H1 (cell line): ENCODE data around the gene PNRC1. TPM values are rescaled to one million over a fixed set of nuclear protein-coding genes. Genes with fewer than 3 reads are reported as not detected.

Experiments used
- CTCF ChIA-PET: fragments of 300-600 bp; sonication (Branson Sonifier 250); formaldehyde crosslinking; loops from one replicate; lab custom pipeline; 2021; ENCODE audit not compliant: partially characterized antibody; lab: Charles Lee
- POLR2A ChIA-PET: fragments of 300-600 bp; sonication (Branson Sonifier 250); formaldehyde crosslinking; loops from one replicate; lab custom pipeline; 2021; ENCODE audit warnings: inconsistent platforms; ENCODE audit not compliant: partially characterized antibody; lab: Charles Lee
- DNase-seq, 2 experiments: peaks; one replicate each; pipeline versions ENCODE4 v3.0.0 to v3.0.0-alpha.2; 2010 to 2022; ENCODE audit warnings: low spot score in 2 of 2, low read depth in 1 of 2, mixed read lengths in 1 of 2
- FAIRE-seq: peaks from 2 replicates; lab custom pipeline; 2011; peaks lifted over from hg19 to GRCh38; lab: Jason Lieb, UNC
- H2AFZ ChIP-seq: 2 replicates; pipeline ENCODE4 v1.8.1; 2012; ENCODE audit warnings: low read length, inconsistent platforms
- H2AK5ac ChIP-seq: 2 replicates; pipeline ENCODE4 v1.6.1; 2013; ENCODE audit warnings: low read depth, low read length
- H2BK120ac ChIP-seq: replicated peaks from 2 replicates; pipeline ENCODE3; 2013; ENCODE audit warnings: low read depth, low read length, inconsistent platforms
- H2BK12ac ChIP-seq: 2 replicates; pipeline ENCODE4 v1.6.1; 2013; ENCODE audit warnings: low read depth, low read length
- H2BK15ac ChIP-seq: 2 replicates; pipeline ENCODE4 v1.6.1; 2013; ENCODE audit warnings: low read length
- H2BK20ac ChIP-seq: 2 replicates; pipeline ENCODE4 v1.6.1; 2013; ENCODE audit warnings: low read length
- H2BK5ac ChIP-seq: 2 replicates; pipeline ENCODE4 v1.6.1; 2013; ENCODE audit warnings: low read depth, low read length
- H3K14ac ChIP-seq: 2 replicates; pipeline ENCODE4 v1.6.1; 2013; ENCODE audit warnings: inconsistent platforms; ENCODE audit not compliant: insufficient read length
- H3K18ac ChIP-seq: 2 replicates; pipeline ENCODE4 v1.6.1; 2013; ENCODE audit warnings: low read length; ENCODE audit errors: extremely low read depth
- H3K23ac ChIP-seq: 2 replicates; pipeline ENCODE4 v1.6.1; 2013; ENCODE audit warnings: inconsistent platforms; ENCODE audit not compliant: insufficient read length
- H3K23me2 ChIP-seq: 2 replicates; pipeline ENCODE4 v1.6.1; 2013; ENCODE audit warnings: low read depth, low read length
- H3K27ac ChIP-seq: 2 replicates; pipeline ENCODE4 v1.6.1; 2011; ENCODE audit warnings: low read depth, low read length, inconsistent platforms
- H3K27me3 ChIP-seq, 4 experiments: replicated peaks in 1 of 4; 1 replicate in 1 of 4; 2 replicates in 3 of 4; pipeline versions ENCODE4 v1.6.1 to v1.8.1; 2011 to 2013; ENCODE audit warnings: low read length in 3 of 4, mild to moderate bottlenecking in 3 of 4, inconsistent platforms in 2 of 4, mixed read lengths in 2 of 4, moderate library complexity in 1 of 4; ENCODE audit not compliant: control insufficient read depth in 3 of 4, insufficient read depth in 3 of 4; ENCODE audit errors: extremely low read depth in 1 of 4
- H3K36me3 ChIP-seq, 4 experiments: 2 replicates each; pipeline versions ENCODE4 v1.6.1 to v1.8.1; 2011 to 2013; ENCODE audit warnings: mild to moderate bottlenecking in 4 of 4, low read length in 3 of 4, moderate library complexity in 2 of 4, control low read depth in 1 of 4, inconsistent platforms in 1 of 4; ENCODE audit not compliant: insufficient read depth in 4 of 4, control insufficient read depth in 2 of 4
- H3K4ac ChIP-seq: replicated peaks from 2 replicates; pipeline ENCODE3; 2013; ENCODE audit warnings: low read length, low read depth, mixed read lengths, inconsistent platforms; ENCODE audit not compliant: insufficient read length
- H3K4me1 ChIP-seq, 4 experiments: replicated peaks in 1 of 4; 1 replicate in 1 of 4; 2 replicates in 3 of 4; pipeline versions ENCODE4 v1.6.1 to v1.8.1; 2011 to 2013; ENCODE audit warnings: low read length in 3 of 4, inconsistent platforms in 2 of 4, mixed read lengths in 1 of 4; ENCODE audit not compliant: insufficient read depth in 4 of 4, control insufficient read depth in 3 of 4
- H3K4me2 ChIP-seq, 2 experiments: 2 replicates each; pipeline versions ENCODE4 v1.6.1 to v1.8.1; 2011 to 2013; ENCODE audit warnings: low read depth in 2 of 2, low read length in 2 of 2, control low read depth in 1 of 2, inconsistent platforms in 1 of 2, mild to moderate bottlenecking in 1 of 2; ENCODE audit not compliant: insufficient read depth in 1 of 2
- H3K4me3 ChIP-seq, 4 experiments: fragments of 200-600, 300-600 bp in 1 of 4; sonication (generic), shearing (Covaris generic), sonication (Bioruptor Twin) in 1 of 4; 2 replicates each; pipeline versions ENCODE4 v1.5.1 to v1.8.1; 2011 to 2016; ENCODE audit warnings: low read length in 4 of 4, low read depth in 3 of 4, control low read depth in 2 of 4, inconsistent platforms in 2 of 4, mild to moderate bottlenecking in 2 of 4, mixed read lengths in 1 of 4, moderate library complexity in 1 of 4; ENCODE audit not compliant: insufficient read depth in 2 of 4; ENCODE audit errors: extremely low read depth in 1 of 4
- H3K56ac ChIP-seq: replicated peaks from 2 replicates; pipeline ENCODE3; 2013; ENCODE audit warnings: low read depth, mild to moderate bottlenecking, mixed read lengths, low read length, inconsistent platforms; ENCODE audit not compliant: insufficient read length
- H3K79me1 ChIP-seq: 2 replicates; pipeline ENCODE4 v1.6.1; 2013; ENCODE audit warnings: low read depth, low read length, control low read depth
- H3K79me2 ChIP-seq, 2 experiments: 2 replicates each; pipeline versions ENCODE4 v1.6.1 to v1.8.1; 2012 to 2013; ENCODE audit warnings: low read length in 2 of 2, mild to moderate bottlenecking in 2 of 2, inconsistent platforms in 1 of 2; ENCODE audit not compliant: insufficient read depth in 2 of 2, control insufficient read depth in 1 of 2
- H3K9ac ChIP-seq, 4 experiments: replicated peaks in 1 of 4; 1 replicate in 1 of 4; 2 replicates in 3 of 4; pipeline versions ENCODE4 v1.6.1 to v1.8.1; 2011 to 2013; ENCODE audit warnings: low read depth in 3 of 4, low read length in 3 of 4, control low read depth in 2 of 4, mild to moderate bottlenecking in 2 of 4, moderate library complexity in 2 of 4, inconsistent platforms in 1 of 4; ENCODE audit errors: extremely low read depth in 1 of 4
- H3K9me3 ChIP-seq, 2 experiments: 2 replicates each; pipeline versions ENCODE4 v1.6.1 to v1.8.1; 2012 to 2013; ENCODE audit warnings: mild to moderate bottlenecking in 2 of 2, moderate library complexity in 2 of 2, control low read depth in 1 of 2, inconsistent platforms in 1 of 2, low read depth in 1 of 2, low read length in 1 of 2, mixed read lengths in 1 of 2; ENCODE audit not compliant: insufficient read depth in 2 of 2
- H4K20me1 ChIP-seq, 2 experiments: replicated peaks in 1 of 2; 2 replicates each; pipeline versions ENCODE3 to v1.8.1; 2011 to 2013; ENCODE audit warnings: inconsistent platforms in 2 of 2, low read length in 2 of 2, mild to moderate bottlenecking in 1 of 2; ENCODE audit not compliant: insufficient read depth in 2 of 2, control insufficient read depth in 1 of 2
- H4K5ac ChIP-seq: 2 replicates; pipeline ENCODE4 v1.6.1; 2013; ENCODE audit warnings: low read length, low read depth, mixed read lengths, inconsistent platforms; ENCODE audit not compliant: insufficient read length
- H4K8ac ChIP-seq: 2 replicates; pipeline ENCODE4 v1.8.0; 2013; ENCODE audit warnings: mild to moderate bottlenecking, moderate library complexity, low read length, inconsistent platforms; ENCODE audit not compliant: insufficient read depth; ENCODE audit errors: extremely low read depth
- H4K91ac ChIP-seq: replicated peaks from 2 replicates; pipeline ENCODE3; 2013; ENCODE audit warnings: low read length, mixed read lengths, inconsistent platforms; ENCODE audit not compliant: insufficient read length
- ATF2 ChIP-seq: IDR thresholded peaks from 2 replicates; pipeline ENCODE4 v1.6.1; 2012; ENCODE audit warnings: low read length, inconsistent platforms
- BRCA1 ChIP-seq: IDR thresholded peaks from 2 replicates; pipeline ENCODE4 v1.6.1; 2012; ENCODE audit warnings: low read depth, low read length, improper control_type of control experiment
- CBX8 ChIP-seq: fragments of 300-800, 300-1000 bp; sonication (generic); IDR thresholded peaks from 2 replicates; pipeline ENCODE4 v1.7.1; 2016; ENCODE audit warnings: low read depth, low read length, borderline replicate concordance
- CHD1 ChIP-seq: IDR thresholded peaks from 2 replicates; pipeline ENCODE4 v1.6.1; 2012; ENCODE audit warnings: low read depth, low read length, improper control_type of control experiment
- CTBP2 ChIP-seq: IDR thresholded peaks from 2 replicates; pipeline ENCODE4 v1.7.0; 2011; ENCODE audit warnings: borderline replicate concordance, mild to moderate bottlenecking, moderate library complexity, mixed read lengths, low read length; ENCODE audit not compliant: insufficient read depth, insufficient read length
- POU5F1 ChIP-seq: IDR thresholded peaks from 2 replicates; pipeline ENCODE4 v1.6.1; 2011; ENCODE audit warnings: low read depth, mild to moderate bottlenecking, low read length, moderate library complexity
- RFX5 ChIP-seq: IDR thresholded peaks from 2 replicates; pipeline ENCODE4 v1.6.1; 2011; ENCODE audit warnings: low read depth, low read length, improper control_type of control experiment, borderline replicate concordance
- SIN3A ChIP-seq, 2 experiments: IDR thresholded peaks in 1 of 2; conservative IDR thresholded peaks in 1 of 2; 2 replicates each; pipeline ENCODE4 v1.6.1; 2011 to 2012; ENCODE audit warnings: low read length in 2 of 2, improper control_type of control experiment in 1 of 2, low read depth in 1 of 2, mild to moderate bottlenecking in 1 of 2
- TBP ChIP-seq: IDR thresholded peaks from 2 replicates; pipeline ENCODE4 v1.6.1; 2011; ENCODE audit warnings: low read depth, low read length, improper control_type of control experiment
- TCF12 ChIP-seq: IDR thresholded peaks from 2 replicates; pipeline ENCODE4 v1.6.1; 2011; ENCODE audit warnings: low read depth, mild to moderate bottlenecking, low read length
- USF2 ChIP-seq: IDR thresholded peaks from 2 replicates; pipeline ENCODE4 v1.6.1; 2011; ENCODE audit warnings: low read length, improper control_type of control experiment
- WGBS, 2 experiments: shearing (Covaris generic) in 1 of 2; methylation state at CpG; one replicate each; pipeline versions ENCODE4 v1.1.6 to v1.1.7; 2013 to 2015; ENCODE audit warnings: low lambda C conversion rate in 2 of 2, mixed read lengths in 2 of 2, inconsistent platforms in 1 of 2, low coverage in 1 of 2, missing lambda C conversion rate in 1 of 2; ENCODE audit not compliant: insufficient replicate concordance in 2 of 2, insufficient coverage in 1 of 2, insufficient read length in 1 of 2; ENCODE audit errors: extremely low coverage in 1 of 2, missing lambda C conversion rate in 1 of 2; 5-methylcytosine and 5-hydroxymethylcytosine counted together
- polyA plus RNA-seq, 7 experiments: library from polyadenylated mRNA; depleted of rRNA in 3 of 7; stranded (reverse) in 5 of 7; unstranded in 2 of 7; fragments of >200 nt in 5 of 7; fragments of 200-250 nt in 2 of 7; gene quantifications; 1 replicate in 5 of 7; 2 replicates in 1 of 7; 4 replicates in 1 of 7; pipeline versions ENCODE4 v1.2.1 to v1.2.3, GENCODE V29; 2011 to 2013; ENCODE audit warnings: missing spikeins in 2 of 7, mixed read lengths in 2 of 7
- total RNA-seq: library from RNA; stranded (reverse); fragmentation: NEBNext Ultra II Directional; extraction: Animal tissue kit (Norgen Biotek cat#: 25700); gene quantifications from 2 replicates; pipeline ENCODE4 v1.2.1, GENCODE V29; 2021

PNRC1 gene
- total and polyA plus RNA-seq, 2 of the 8 experiments (the other 6 are each of a cell fraction or from before 2014, with no cell fraction given), result 6.3 to 48.5 TPM

- FAIRE-seq (no peak), DNase-seq (no peak)
- Histone ChIP-seq H3K56ac (no peak overlapping the region), H3K27ac (no peak overlapping the region), H4K5ac (no peak overlapping the region), H3K79me1 (no peaks in the 10 kb centered on the region), H2BK20ac (no peak overlapping the region), H3K4me2 (no peak overlapping the region), H3K9me3 (no peaks in the 10 kb centered on the region), H3K4me1 (no peaks in the 10 kb centered on the region), H4K91ac (no peak overlapping the region), H3K18ac (no peak overlapping the region), H3K23ac (no peak overlapping the region), H3K9ac (no peak overlapping the region), H2AK5ac (no peak overlapping the region), H2BK15ac (no peak overlapping the region), H3K27me3 (no peaks in the 10 kb centered on the region), H2BK120ac (no peak overlapping the region), H2BK5ac (no peak overlapping the region), H4K8ac (no peak overlapping the region), H2AFZ (no peak overlapping the region), H3K14ac (no peak overlapping the region), H3K23me2 (no peaks in the 10 kb centered on the region), H3K36me3 (peaks cover 0 to 9% (median 3%) of the 10 kb centered on the region in 4 experiments; a peak in 2 of 8 replicates), H2BK12ac (no peak overlapping the region), H4K20me1 (no peaks in the 10 kb centered on the region), H3K4me3 (no peak overlapping the region), H3K4ac (no peak overlapping the region), H3K79me2 (no peaks in the 10 kb centered on the region)
- CTCF ChIA-PET, result interaction anchor here (1.0 to 2.2 kb wide), 3 partner anchors 8 to 117 kb away, joined by 4 to 8 read pairs (median 5); partner anchors contain the start of gene PNRC1
- POLR2A ChIA-PET, result interaction anchor here (1.0 kb wide), 1 partner anchor 72 kb away, joined by 3 read pairs; no protein-coding TSS in a partner anchor
- 97% methylated on average over 2 of the region's 2 CpGs; no CpG with 5 or more reads in 1 of the 2 experiments for WGBS, 2 experiments
- TF ChIP-seq RFX5, result no peak
- TF ChIP-seq ATF2, result no peak
- TF ChIP-seq CHD1, result no peak
- no peak for TF ChIP-seq CBX8
- TF ChIP-seq SIN3A (conservative IDR thresholded peaks at IDR 0.05 in 1 of 2, IDR thresholded peaks at IDR 0.05 in 1 of 2; ENCODE audit: low read depth in 1 of 2, low read length in 2 of 2), result no peak
- no peak for TF ChIP-seq TBP
- TF ChIP-seq POU5F1, result no peak
- no peak for TF ChIP-seq TCF12
- no peak for TF ChIP-seq BRCA1
- TF ChIP-seq USF2, result no peak
- no peak for TF ChIP-seq CTBP2
Observed at GRCh38 chr6:89100114-89100513, 19.6 kb downstream of the PNRC1 start.
